HFFc6 (cell line): ENCODE data around the gene MUC5B. TPM values are rescaled to one million over a fixed set of nuclear protein-coding genes. Genes with fewer than 3 reads are reported as not detected.
"Not testable (repeated sequence)": the region's sequence is repeated elsewhere in the genome, so short reads cannot be mapped to it uniquely, and the experiment has no call there.

Experiments
- DNase-seq: peaks from one replicate; pipeline ENCODE4 v3.0.0-alpha.2; 2018
- H3K27ac Mint-ChIP-seq: 2 replicates; pipeline ENCODE4 v1.8.0; 2020; ENCODE audit warnings: mild to moderate bottlenecking, mixed read lengths
- H3K27me3 Mint-ChIP-seq: 2 replicates; pipeline ENCODE4 v1.8.0; 2021; ENCODE audit warnings: mild to moderate bottlenecking, moderate library complexity, mixed read lengths; ENCODE audit not compliant: insufficient read depth
- H3K36me3 Mint-ChIP-seq: 2 replicates; pipeline ENCODE4 v1.8.0; 2021; ENCODE audit warnings: low read depth, mixed read lengths
- H3K4me1 Mint-ChIP-seq: 2 replicates; pipeline ENCODE4 v1.8.0; 2020; ENCODE audit warnings: low read depth, mixed read lengths
- H3K4me3 Mint-ChIP-seq: 2 replicates; pipeline ENCODE4 v1.8.0; 2020; ENCODE audit warnings: mild to moderate bottlenecking, moderate library complexity, mixed read lengths
- H3K9me3 Mint-ChIP-seq: 2 replicates; pipeline ENCODE4 v1.8.0; 2020; ENCODE audit warnings: mild to moderate bottlenecking, mixed read lengths
- total RNA-seq, 6 experiments: library from RNA; stranded (reverse); fragmentation: NEBNext Ultra II Directional; extraction: Animal tissue kit (Norgen Biotek cat#: 25700); gene quantifications; 2 replicates in 1 of 6; 3 replicates in 5 of 6; pipeline ENCODE4 v1.2.3, GENCODE V29; 2021
- TF ChIP-seq, protein P1 (sequence below): fragments of 200-600 bp; sonication (generic); IDR thresholded peaks from 2 replicates; pipeline ENCODE4 v1.5.0; 2021; ENCODE audit warnings: antibody characterized with exemption, mild to moderate bottlenecking

The MUC5B gene
- total RNA-seq, 6 experiments from 2014 or later, result not detected

DNA sequence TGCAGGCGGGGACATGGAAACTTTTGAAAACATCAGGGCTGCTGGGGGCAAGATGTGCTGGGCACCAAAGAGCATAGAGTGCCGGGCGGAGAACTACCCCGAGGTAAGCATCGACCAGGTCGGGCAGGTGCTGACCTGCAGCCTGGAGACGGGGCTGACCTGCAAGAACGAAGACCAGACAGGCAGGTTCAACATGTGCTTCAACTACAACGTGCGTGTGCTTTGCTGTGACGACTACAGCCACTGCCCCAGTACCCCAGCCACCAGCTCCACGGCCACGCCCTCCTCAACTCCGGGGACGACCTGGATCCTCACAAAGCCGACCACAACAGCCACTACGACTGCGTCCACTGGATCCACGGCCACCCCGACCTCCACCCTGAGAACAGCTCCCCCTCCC lies 19.4 kb downstream of the MUC5B start:
- H3K36me3 Mint-ChIP-seq, result 0 out of 2 replicates have a peak, but pooled peaks cover 11% of the 10 kb centered on the region

DNA sequence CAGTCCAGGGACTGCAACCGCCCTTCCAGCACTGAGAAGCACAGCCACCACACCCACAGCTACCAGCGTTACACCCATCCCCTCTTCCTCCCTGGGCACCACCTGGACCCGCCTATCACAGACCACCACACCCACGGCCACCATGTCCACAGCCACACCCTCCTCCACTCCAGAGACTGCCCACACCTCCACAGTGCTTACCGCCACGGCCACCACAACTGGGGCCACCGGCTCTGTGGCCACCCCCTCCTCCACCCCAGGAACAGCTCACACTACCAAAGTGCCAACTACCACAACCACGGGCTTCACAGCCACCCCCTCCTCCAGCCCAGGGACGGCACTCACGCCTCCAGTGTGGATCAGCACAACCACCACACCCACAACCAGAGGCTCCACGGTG lies 19.9 kb downstream of the MUC5B start:
- DNase-seq, H3K4me1 Mint-ChIP-seq, H3K27me3 Mint-ChIP-seq, H3K4me3 Mint-ChIP-seq, H3K27ac Mint-ChIP-seq: not testable (repeated sequence)
- peaks cover 34% of the 10 kb centered on the region for H3K9me3 Mint-ChIP-seq
- 0 out of 2 replicates have a peak, but pooled peaks cover 11% of the 10 kb centered on the region for H3K36me3 Mint-ChIP-seq

More for the DNA sequence above, 19.4 kb downstream of the MUC5B start:
- peaks cover 1% of the 10 kb centered on the region for H3K27me3 Mint-ChIP-seq
- no peak for DNase-seq
- no peak overlapping the region for H3K4me3 Mint-ChIP-seq
- H3K9me3 Mint-ChIP-seq, result peaks cover 34% of the 10 kb centered on the region
- H3K27ac Mint-ChIP-seq, result no peak overlapping the region
- no peaks in the 10 kb centered on the region for H3K4me1 Mint-ChIP-seq
- TF ChIP-seq, protein P1, sequence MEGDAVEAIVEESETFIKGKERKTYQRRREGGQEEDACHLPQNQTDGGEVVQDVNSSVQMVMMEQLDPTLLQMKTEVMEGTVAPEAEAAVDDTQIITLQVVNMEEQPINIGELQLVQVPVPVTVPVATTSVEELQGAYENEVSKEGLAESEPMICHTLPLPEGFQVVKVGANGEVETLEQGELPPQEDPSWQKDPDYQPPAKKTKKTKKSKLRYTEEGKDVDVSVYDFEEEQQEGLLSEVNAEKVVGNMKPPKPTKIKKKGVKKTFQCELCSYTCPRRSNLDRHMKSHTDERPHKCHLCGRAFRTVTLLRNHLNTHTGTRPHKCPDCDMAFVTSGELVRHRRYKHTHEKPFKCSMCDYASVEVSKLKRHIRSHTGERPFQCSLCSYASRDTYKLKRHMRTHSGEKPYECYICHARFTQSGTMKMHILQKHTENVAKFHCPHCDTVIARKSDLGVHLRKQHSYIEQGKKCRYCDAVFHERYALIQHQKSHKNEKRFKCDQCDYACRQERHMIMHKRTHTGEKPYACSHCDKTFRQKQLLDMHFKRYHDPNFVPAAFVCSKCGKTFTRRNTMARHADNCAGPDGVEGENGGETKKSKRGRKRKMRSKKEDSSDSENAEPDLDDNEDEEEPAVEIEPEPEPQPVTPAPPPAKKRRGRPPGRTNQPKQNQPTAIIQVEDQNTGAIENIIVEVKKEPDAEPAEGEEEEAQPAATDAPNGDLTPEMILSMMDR, result no peak

DNA sequence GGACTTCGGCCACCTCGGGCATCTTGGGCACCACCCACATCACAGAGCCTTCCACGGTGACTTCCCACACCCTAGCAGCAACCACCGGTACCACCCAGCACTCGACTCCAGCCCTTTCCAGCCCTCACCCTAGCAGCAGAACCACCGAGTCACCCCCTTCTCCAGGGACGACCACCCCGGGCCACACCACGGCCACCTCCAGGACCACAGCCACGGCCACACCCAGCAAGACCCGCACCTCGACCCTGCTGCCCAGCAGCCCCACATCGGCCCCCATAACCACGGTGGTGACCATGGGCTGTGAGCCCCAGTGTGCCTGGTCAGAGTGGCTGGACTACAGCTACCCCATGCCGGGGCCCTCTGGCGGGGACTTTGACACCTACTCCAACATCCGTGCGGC lies 20.7 kb downstream of the MUC5B start:
- DNase-seq, H3K27me3 Mint-ChIP-seq, H3K4me1 Mint-ChIP-seq, H3K4me3 Mint-ChIP-seq, H3K27ac Mint-ChIP-seq: not testable (repeated sequence)
- peaks cover 34% of the 10 kb centered on the region for H3K9me3 Mint-ChIP-seq
- 0 out of 2 replicates have a peak, but pooled peaks cover 11% of the 10 kb centered on the region for H3K36me3 Mint-ChIP-seq

DNA sequence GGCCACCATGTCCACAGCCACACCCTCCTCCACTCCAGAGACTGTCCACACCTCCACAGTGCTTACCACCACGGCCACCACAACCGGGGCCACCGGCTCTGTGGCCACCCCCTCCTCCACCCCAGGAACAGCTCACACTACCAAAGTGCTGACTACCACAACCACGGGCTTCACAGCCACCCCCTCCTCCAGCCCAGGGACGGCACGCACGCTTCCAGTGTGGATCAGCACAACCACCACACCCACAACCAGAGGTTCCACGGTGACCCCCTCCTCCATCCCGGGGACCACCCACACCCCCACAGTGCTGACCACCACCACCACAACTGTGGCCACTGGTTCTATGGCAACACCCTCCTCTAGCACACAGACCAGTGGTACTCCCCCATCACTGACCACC lies 21.7 kb downstream of the MUC5B start:
- H3K27ac Mint-ChIP-seq, H3K4me3 Mint-ChIP-seq, H3K27me3 Mint-ChIP-seq, H3K4me1 Mint-ChIP-seq, DNase-seq: not testable (repeated sequence)
- Mint-ChIP-seq H3K9me3 (peaks cover 35% of the 10 kb centered on the region), H3K36me3 (0 out of 2 replicates have a peak, but pooled peaks cover 11% of the 10 kb centered on the region)

DNA sequence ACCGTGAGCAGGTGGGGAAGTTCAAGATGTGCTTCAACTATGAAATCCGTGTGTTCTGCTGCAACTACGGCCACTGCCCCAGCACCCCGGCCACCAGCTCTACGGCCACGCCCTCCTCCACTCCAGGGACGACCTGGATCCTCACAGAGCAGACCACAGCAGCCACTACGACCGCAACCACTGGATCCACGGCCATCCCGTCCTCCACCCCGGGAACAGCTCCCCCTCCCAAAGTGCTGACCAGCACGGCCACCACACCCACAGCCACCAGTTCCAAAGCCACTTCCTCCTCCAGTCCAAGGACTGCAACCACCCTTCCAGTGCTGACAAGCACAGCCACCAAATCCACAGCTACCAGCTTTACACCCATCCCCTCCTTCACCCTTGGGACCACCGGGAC lies 22.9 kb downstream of the MUC5B start:
- H3K27ac Mint-ChIP-seq, H3K27me3 Mint-ChIP-seq, DNase-seq, H3K4me3 Mint-ChIP-seq, H3K4me1 Mint-ChIP-seq: not testable (repeated sequence)
- Mint-ChIP-seq H3K36me3 (peaks cover 11% of the 10 kb centered on the region; the same call in 1 of the 2 replicates), H3K9me3 (peaks cover 42% of the 10 kb centered on the region)

DNA sequence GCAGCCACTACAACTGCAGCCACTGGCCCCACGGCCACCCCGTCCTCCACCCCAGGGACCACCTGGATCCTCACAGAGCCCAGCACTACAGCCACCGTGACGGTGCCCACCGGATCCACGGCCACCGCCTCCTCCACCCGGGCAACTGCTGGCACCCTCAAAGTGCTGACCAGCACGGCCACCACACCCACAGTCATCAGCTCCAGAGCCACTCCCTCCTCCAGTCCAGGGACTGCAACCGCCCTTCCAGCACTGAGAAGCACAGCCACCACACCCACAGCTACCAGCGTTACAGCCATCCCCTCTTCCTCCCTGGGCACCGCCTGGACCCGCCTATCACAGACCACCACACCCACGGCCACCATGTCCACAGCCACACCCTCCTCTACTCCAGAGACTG lies 23.4 kb downstream of the MUC5B start:
- peaks cover 45% of the 10 kb centered on the region for H3K9me3 Mint-ChIP-seq

DNA sequence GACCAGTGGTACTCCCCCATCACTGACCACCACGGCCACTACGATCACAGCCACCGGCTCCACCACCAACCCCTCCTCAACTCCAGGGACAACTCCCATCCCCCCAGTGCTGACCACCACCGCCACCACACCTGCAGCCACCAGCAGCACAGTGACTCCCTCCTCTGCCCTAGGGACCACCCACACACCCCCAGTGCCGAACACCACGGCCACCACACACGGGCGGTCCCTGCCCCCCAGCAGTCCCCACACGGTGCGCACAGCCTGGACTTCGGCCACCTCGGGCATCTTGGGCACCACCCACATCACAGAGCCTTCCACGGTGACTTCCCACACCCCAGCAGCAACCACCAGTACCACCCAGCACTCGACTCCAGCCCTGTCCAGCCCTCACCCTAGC lies 24.2 kb downstream of the MUC5B start:
- peaks cover 45% of the 10 kb centered on the region for H3K9me3 Mint-ChIP-seq
- peaks cover 14% of the 10 kb centered on the region; the same call in 1 of the 2 replicates for H3K36me3 Mint-ChIP-seq

More for the DNA sequence above, 23.4 kb downstream of the MUC5B start:
- DNase-seq, H3K27me3 Mint-ChIP-seq, H3K4me1 Mint-ChIP-seq, H3K27ac Mint-ChIP-seq, H3K4me3 Mint-ChIP-seq: not testable (repeated sequence)
- H3K36me3 Mint-ChIP-seq, result peaks cover 17% of the 10 kb centered on the region; the same call in 1 of the 2 replicates

DNA sequence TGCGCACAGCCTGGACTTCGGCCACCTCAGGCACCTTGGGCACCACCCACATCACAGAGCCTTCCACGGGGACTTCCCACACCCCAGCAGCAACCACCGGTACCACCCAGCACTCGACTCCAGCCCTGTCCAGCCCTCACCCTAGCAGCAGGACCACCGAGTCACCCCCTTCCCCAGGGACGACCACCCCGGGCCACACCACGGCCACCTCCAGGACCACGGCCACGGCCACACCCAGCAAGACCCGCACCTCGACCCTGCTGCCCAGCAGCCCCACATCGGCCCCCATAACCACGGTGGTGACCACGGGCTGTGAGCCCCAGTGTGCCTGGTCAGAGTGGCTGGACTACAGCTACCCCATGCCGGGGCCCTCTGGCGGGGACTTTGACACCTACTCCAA lies 26.1 kb downstream of the MUC5B start:
- H3K4me1 Mint-ChIP-seq, DNase-seq, H3K36me3 Mint-ChIP-seq, H3K4me3 Mint-ChIP-seq, H3K27me3 Mint-ChIP-seq, H3K27ac Mint-ChIP-seq: not testable (repeated sequence)
- H3K9me3 Mint-ChIP-seq, result peaks cover 38% of the 10 kb centered on the region

More for the DNA sequence above, 24.2 kb downstream of the MUC5B start:
- H3K4me3 Mint-ChIP-seq, DNase-seq, H3K4me1 Mint-ChIP-seq, H3K27me3 Mint-ChIP-seq, H3K27ac Mint-ChIP-seq: not testable (repeated sequence)

DNA sequence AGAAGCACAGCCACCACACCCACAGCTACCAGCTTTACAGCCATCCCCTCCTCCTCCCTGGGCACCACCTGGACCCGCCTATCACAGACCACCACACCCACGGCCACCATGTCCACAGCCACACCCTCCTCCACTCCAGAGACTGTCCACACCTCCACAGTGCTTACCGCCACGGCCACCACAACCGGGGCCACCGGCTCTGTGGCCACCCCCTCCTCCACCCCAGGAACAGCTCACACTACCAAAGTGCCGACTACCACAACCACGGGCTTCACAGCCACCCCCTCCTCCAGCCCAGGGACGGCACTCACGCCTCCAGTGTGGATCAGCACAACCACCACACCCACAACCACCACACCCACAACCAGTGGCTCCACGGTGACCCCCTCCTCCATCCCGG lies 27.5 kb downstream of the MUC5B start:
- H3K27ac Mint-ChIP-seq, DNase-seq, H3K4me1 Mint-ChIP-seq, H3K36me3 Mint-ChIP-seq, H3K27me3 Mint-ChIP-seq, H3K4me3 Mint-ChIP-seq: not testable (repeated sequence)
- peaks cover 40% of the 10 kb centered on the region for H3K9me3 Mint-ChIP-seq

DNA sequence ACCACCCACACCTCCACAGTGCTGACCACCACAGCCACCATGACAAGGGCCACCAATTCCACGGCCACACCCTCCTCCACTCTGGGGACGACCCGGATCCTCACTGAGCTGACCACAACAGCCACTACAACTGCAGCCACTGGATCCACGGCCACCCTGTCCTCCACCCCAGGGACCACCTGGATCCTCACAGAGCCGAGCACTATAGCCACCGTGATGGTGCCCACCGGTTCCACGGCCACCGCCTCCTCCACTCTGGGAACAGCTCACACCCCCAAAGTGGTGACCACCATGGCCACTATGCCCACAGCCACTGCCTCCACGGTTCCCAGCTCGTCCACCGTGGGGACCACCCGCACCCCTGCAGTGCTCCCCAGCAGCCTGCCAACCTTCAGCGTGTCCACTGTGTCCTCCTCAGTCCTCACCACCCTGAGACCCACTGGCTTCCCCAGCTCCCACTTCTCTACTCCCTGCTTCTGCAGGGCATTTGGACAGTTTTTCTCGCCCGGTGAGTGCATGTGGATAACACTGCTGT lies 28.4 kb downstream of the MUC5B start:
- DNase-seq, result no peak
- Mint-ChIP-seq H3K27ac (no peak overlapping the region), H3K27me3 (peaks cover 2% of the 10 kb centered on the region; the same call in 1 of the 2 replicates), H3K36me3 (peaks cover 7% of the 10 kb centered on the region; the same call in 1 of the 2 replicates), H3K4me1 (no peaks in the 10 kb centered on the region), H3K9me3 (peaks cover 37% of the 10 kb centered on the region), H3K4me3 (no peak overlapping the region)
- TF ChIP-seq, protein P1, result no peak
